Neural crest cell (in vitro differentiated cells): ENCODE data around the gene NEK6. TPM values are rescaled to one million over a fixed set of nuclear protein-coding genes. Genes with fewer than 3 reads are reported as not detected.
A peak's percentile ranks its signal among the peaks of the same experiment; 100 is the strongest.

Experiments used
- DNase-seq: peaks from one replicate; pipeline ENCODE4 v3.0.0; 2021; ENCODE audit warnings: low read depth, mixed read lengths, low spot score
- H3K27ac Mint-ChIP-seq: one replicate; pipeline ENCODE4 v1.8.0; 2021; ENCODE audit warnings: mild to moderate bottlenecking, mixed read lengths; ENCODE audit not compliant: unreplicated experiment
- H3K27me3 Mint-ChIP-seq: 2 replicates; pipeline ENCODE4 v1.8.0; 2021; ENCODE audit warnings: low read depth, mild to moderate bottlenecking, mixed read lengths
- H3K36me3 Mint-ChIP-seq: 2 replicates; pipeline ENCODE4 v1.8.0; 2021; ENCODE audit warnings: low read depth, mild to moderate bottlenecking, mixed read lengths
- H3K4me1 Mint-ChIP-seq: 2 replicates; pipeline ENCODE4 v1.8.0; 2021; ENCODE audit warnings: mixed read lengths
- H3K4me3 Mint-ChIP-seq: one replicate; pipeline ENCODE4 v1.8.0; 2021; ENCODE audit warnings: mild to moderate bottlenecking, mixed read lengths
- H3K9me3 Mint-ChIP-seq: 2 replicates; pipeline ENCODE4 v1.8.0; 2021; ENCODE audit warnings: mixed read lengths
- CTCF ChIP-seq: fragments of 200-600 bp; sonication (generic); conservative IDR thresholded peaks from 2 replicates; pipeline ENCODE4 v1.5.0; 2021; ENCODE audit warnings: antibody characterized with exemption, mild to moderate bottlenecking
- total RNA-seq: library from RNA; stranded (reverse); gene quantifications from 2 replicates; pipeline ENCODE4 v1.2.1, GENCODE V29; 2021

NEK6 gene
- total RNA-seq, 1 donor from 2014 or later: 31.9 TPM

DNA sequence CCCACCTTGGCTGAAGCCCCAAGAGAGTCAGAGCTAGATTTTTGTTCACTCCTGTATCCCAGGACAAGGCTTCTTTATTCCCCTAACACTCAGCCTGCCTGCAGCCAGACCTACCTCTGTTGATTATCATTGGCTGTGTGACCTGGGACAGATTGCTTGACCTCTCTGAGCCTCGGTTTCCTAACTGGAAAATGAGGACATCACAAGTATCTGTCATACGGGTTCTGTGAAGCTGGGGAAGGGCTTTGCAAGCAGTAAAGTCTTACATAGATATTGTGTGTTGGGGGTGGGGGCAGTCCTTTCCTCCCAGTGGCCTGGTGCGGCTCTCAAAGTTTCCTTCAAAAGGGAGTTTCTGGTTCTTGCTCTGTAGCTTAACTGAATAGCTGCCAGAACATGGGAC lies 2.5 kb upstream of the NEK6 start:
- Mint-ChIP-seq H3K36me3 (peaks cover 2% of the 10 kb centered on the region), H3K4me1 (peaks cover 51% of the 10 kb centered on the region), H3K4me3 (no peak overlapping the region), H3K9me3 (no peaks in the 10 kb centered on the region), H3K27ac (no peak overlapping the region), H3K27me3 (no peaks in the 10 kb centered on the region)
- TF ChIP-seq CTCF: no peak
- DNase-seq: no peak

GRCh38 chr9:124256517-124257069 lies 1.2 kb upstream of the NEK6 start:
- Mint-ChIP-seq H3K27me3 (no peaks in the 10 kb centered on the region), H3K4me1 (peaks cover 57% of the 10 kb centered on the region), H3K9me3 (no peaks in the 10 kb centered on the region), H3K4me3 (peak overlapping the region; percentile 97), H3K36me3 (peaks cover 2% of the 10 kb centered on the region), H3K27ac (peak overlapping the region; percentile 31)
- no peak for TF ChIP-seq CTCF
- no peak for DNase-seq

DNA sequence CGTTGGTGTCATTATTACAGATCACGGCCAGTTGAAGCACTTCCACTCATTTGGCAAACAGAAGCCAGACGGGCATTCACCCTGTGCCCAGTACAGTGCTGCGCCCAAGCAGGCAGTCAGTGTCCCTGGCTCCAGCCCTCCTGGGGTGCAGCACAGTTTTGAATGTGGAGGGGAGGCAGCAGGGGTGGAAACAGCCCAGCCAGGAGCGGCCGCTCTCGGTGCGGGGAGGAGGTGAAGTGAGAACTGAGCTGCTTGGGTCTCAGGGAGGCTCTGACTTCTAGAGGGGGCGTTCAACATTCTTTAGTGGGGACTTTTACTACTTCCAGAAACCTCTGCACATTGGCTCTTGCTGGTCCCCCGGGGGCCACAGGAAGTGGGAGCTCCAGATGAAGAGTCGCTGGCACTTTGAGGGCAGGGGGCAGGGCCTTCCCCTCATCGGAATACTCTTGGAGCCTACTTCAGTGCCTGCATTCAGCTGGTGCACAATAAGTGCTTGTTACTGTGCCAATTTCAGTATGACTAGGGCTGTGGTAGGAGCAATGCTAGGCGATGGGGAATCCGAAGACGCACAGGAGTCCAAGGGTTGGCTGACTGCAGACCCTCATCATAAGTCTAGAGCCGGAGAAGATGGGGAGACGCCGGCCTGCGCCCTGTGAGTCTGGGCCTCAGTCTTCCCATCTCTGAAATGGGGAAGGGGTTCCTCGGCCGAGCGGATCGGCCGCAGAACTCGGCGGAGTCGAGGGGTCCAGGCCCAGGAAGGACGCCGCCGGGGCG lies 492 bp upstream of the NEK6 start:
- no peak for TF ChIP-seq CTCF
- Mint-ChIP-seq H3K4me1 (peaks cover 57% of the 10 kb centered on the region), H3K27ac (peak overlapping the region; percentile 84), H3K36me3 (peaks cover 2% of the 10 kb centered on the region), H3K27me3 (no peaks in the 10 kb centered on the region), H3K9me3 (no peaks in the 10 kb centered on the region), H3K4me3 (peak overlapping the region; percentile 97)
- no peak for DNase-seq

- H3K27me3 Mint-ChIP-seq: no peaks in the 10 kb centered on the region
- H3K4me1 Mint-ChIP-seq: peaks cover 72% of the 10 kb centered on the region
- H3K27ac Mint-ChIP-seq: peak overlapping the region; percentile 96
- peak overlapping the region; percentile 97 for H3K4me3 Mint-ChIP-seq
- H3K36me3 Mint-ChIP-seq: peaks cover 2% of the 10 kb centered on the region
- H3K9me3 Mint-ChIP-seq: no peaks in the 10 kb centered on the region
- DNase-seq: no peak
- TF ChIP-seq CTCF: no peak
These were observed 933 bp downstream of the NEK6 start for GRCh38 chr9:124258607-124259157.

GRCh38 chr9:124259158-124259808 lies 1.5 kb downstream of the NEK6 start:
- no peak for TF ChIP-seq CTCF
- H3K27me3 Mint-ChIP-seq: no peaks in the 10 kb centered on the region
- no peaks in the 10 kb centered on the region for H3K9me3 Mint-ChIP-seq
- peak overlapping the region; percentile 96 for H3K27ac Mint-ChIP-seq
- H3K36me3 Mint-ChIP-seq: peaks cover 2% of the 10 kb centered on the region
- no peak for DNase-seq
- H3K4me3 Mint-ChIP-seq: peak overlapping the region; percentile 97
- peaks cover 69% of the 10 kb centered on the region for H3K4me1 Mint-ChIP-seq
